Purkinje cell (primary cell): ENCODE results near the gene BNC2. TPM values are rescaled to one million over a fixed set of nuclear protein-coding genes. Genes with fewer than 3 reads are reported as not detected.

Source experiments
- polyA plus RNA-seq: library from polyadenylated mRNA; unstranded; fragments of >200 nt; fragmentation: Nextera tagmentation; gene quantifications from 2 replicates; pipeline ENCODE4 v1.2.1, GENCODE V29; 2014

BNC2 gene
- 0.07 and 0.20 TPM in 2 replicates for polyA plus RNA-seq

GRCh38 chr9:16870596-16871335, at the start of gene BNC2:
Gene BNC2 (minus strand): TSS chr9:16870670. CDS start chr9:16870648, 22 bp downstream.

